OCI-LY1 (cell line): ENCODE results near the gene IKZF2.

Experiments used
- H2AFZ ChIP-seq: fragments of 200-600 bp; sonication (generic), shearing (Covaris generic); 2 replicates; pipeline ENCODE4 v1.6.0; 2014; ENCODE audit warnings: antibody characterized with exemption, mild to moderate bottlenecking, low read length
- H3F3A ChIP-seq: fragments of 200-600 bp; sonication (generic), shearing (Covaris generic); 2 replicates; pipeline ENCODE4 v1.6.0; 2014; ENCODE audit warnings: mild to moderate bottlenecking, antibody characterized with exemption, low read length, moderate library complexity; ENCODE audit not compliant: insufficient read depth
- H3K27ac ChIP-seq: fragments of 200-600 bp; sonication (generic); 2 replicates; pipeline ENCODE4 v1.5.1; 2014; ENCODE audit warnings: low read length, mixed run types, mild to moderate bottlenecking, low read depth; ENCODE audit not compliant: poor library complexity, severe bottlenecking
- H3K27me3 ChIP-seq: fragments of 200-600 bp; sonication (generic); 2 replicates; pipeline ENCODE4 v1.6.0; 2014; ENCODE audit warnings: antibody characterized with exemption, mild to moderate bottlenecking, low read length, moderate library complexity; ENCODE audit not compliant: insufficient read depth
- H3K36me3 ChIP-seq: fragments of 200-600 bp; sonication (generic); 2 replicates; pipeline ENCODE4 v1.6.1; 2014; ENCODE audit warnings: mild to moderate bottlenecking, antibody characterized with exemption, low read length, moderate library complexity, mixed read lengths; ENCODE audit not compliant: insufficient read depth
- H3K4me1 ChIP-seq: fragments of 200-600 bp; sonication (generic); 2 replicates; pipeline ENCODE4 v1.5.1; 2014; ENCODE audit warnings: mild to moderate bottlenecking, low read length, moderate library complexity; ENCODE audit not compliant: insufficient read depth, severe bottlenecking
- H3K4me2 ChIP-seq: fragments of 200-600 bp; sonication (generic), shearing (Covaris generic); 2 replicates; pipeline ENCODE4 v1.6.1; 2014; ENCODE audit warnings: low read length
- H3K4me3 ChIP-seq: fragments of 200-600 bp; sonication (generic); 2 replicates; pipeline ENCODE4 v1.5.1; 2014; ENCODE audit warnings: low read length, low read depth, mild to moderate bottlenecking, mixed read lengths; ENCODE audit not compliant: poor library complexity, severe bottlenecking
- H3K79me2 ChIP-seq: fragments of 200-600 bp; shearing (Covaris generic); 2 replicates; pipeline ENCODE4 v1.6.1; 2016; ENCODE audit warnings: mixed run types, low read length, mixed read lengths; ENCODE audit not compliant: insufficient read depth
- H3K9ac ChIP-seq: fragments of 200-600 bp; sonication (generic), shearing (Covaris generic); 2 replicates; pipeline ENCODE4 v1.6.1; 2014; ENCODE audit warnings: mild to moderate bottlenecking, low read length, mixed read lengths
- H3K9me2 ChIP-seq: fragments of 200-600 bp; sonication (generic), shearing (Covaris generic); 2 replicates; pipeline ENCODE4 v1.6.1; 2014; ENCODE audit warnings: low read depth, mild to moderate bottlenecking, low read length, mixed read lengths
- H3K9me3 ChIP-seq: fragments of 200-600 bp; shearing (Covaris generic); 2 replicates; pipeline ENCODE4 v1.6.1; 2014; ENCODE audit warnings: low read length, mixed read lengths
- H4K20me1 ChIP-seq: fragments of 200-600 bp; sonication (generic), shearing (Covaris generic); 2 replicates; pipeline ENCODE4 v1.6.0; 2016; ENCODE audit warnings: mild to moderate bottlenecking, low read length; ENCODE audit not compliant: insufficient read depth
- CTCF ChIP-seq: fragments of 200-600 bp; sonication (generic), shearing (Covaris generic); IDR thresholded peaks from 2 replicates; pipeline ENCODE4 v1.5.1; 2017; ENCODE audit warnings: mild to moderate bottlenecking, antibody characterized with exemption, low read length, moderate library complexity, mixed read lengths
- EZH2 ChIP-seq: fragments of 200-600 bp; sonication (generic), shearing (Covaris generic); IDR thresholded peaks from 2 replicates; pipeline ENCODE4 v1.8.0; 2017; ENCODE audit warnings: borderline replicate concordance, mixed run types, mild to moderate bottlenecking, antibody characterized with exemption, low read length, moderate library complexity, mixed read lengths

IKZF2 gene

GRCh38 chr2:212953170-212953920, 198.1 kb downstream of the IKZF2 start:
- Histone ChIP-seq H3K9me2 (no peaks in the 10 kb centered on the region), H3K9ac (no peak overlapping the region), H3K79me2 (no peaks in the 10 kb centered on the region), H3K27ac (no peak overlapping the region), H3F3A (no peaks in the 10 kb centered on the region), H4K20me1 (no peaks in the 10 kb centered on the region), H3K4me1 (no peaks in the 10 kb centered on the region), H3K4me3 (no peak overlapping the region), H3K4me2 (no peak overlapping the region), H3K36me3 (peaks cover 63% of the 10 kb centered on the region), H3K27me3 (no peaks in the 10 kb centered on the region), H2AFZ (no peak overlapping the region), H3K9me3 (no peaks in the 10 kb centered on the region)
- TF ChIP-seq EZH2, result no peak

GRCh38 chr2:212949786-212950185, 201.6 kb downstream of the IKZF2 start:
- no peaks in the 10 kb centered on the region for H3K4me1 ChIP-seq
- H3K4me3 ChIP-seq, result no peak overlapping the region
- H3K4me2 ChIP-seq, result no peak overlapping the region
- no peaks in the 10 kb centered on the region for H4K20me1 ChIP-seq
- no peaks in the 10 kb centered on the region for H3F3A ChIP-seq
- no peaks in the 10 kb centered on the region for H3K79me2 ChIP-seq
- no peak overlapping the region for H3K9ac ChIP-seq
- no peaks in the 10 kb centered on the region for H3K9me2 ChIP-seq
- no peak overlapping the region for H2AFZ ChIP-seq
- H3K27ac ChIP-seq, result no peak overlapping the region
- H3K36me3 ChIP-seq, result peaks cover 35% of the 10 kb centered on the region
- H3K9me3 ChIP-seq, result no peaks in the 10 kb centered on the region
- H3K27me3 ChIP-seq, result no peaks in the 10 kb centered on the region
- no peak for TF ChIP-seq CTCF
- no peak for TF ChIP-seq EZH2
